Caco-2 (cell line): ENCODE data around the gene EPHB1. TPM values are rescaled to one million over a fixed set of nuclear protein-coding genes. Genes with fewer than 3 reads are reported as not detected.
"Not testable (repeated sequence)": the region's sequence is repeated elsewhere in the genome, so short reads cannot be mapped to it uniquely, and the experiment has no call there.

Experiments
- BruUV-seq: library from RNA; stranded (reverse); fragments of 400-500 nt; replicated peaks from 2 replicates; lab custom pipeline; 2021; lab: Mats Ljungman, UMichigan
- CTCF ChIA-PET: fragments of 300-600 bp; sonication (Branson Sonifier 250); formaldehyde crosslinking; loops from one replicate; lab custom pipeline; 2022; ENCODE audit warnings: antibody characterized with exemption; lab: Charles Lee
- POLR2A ChIA-PET: fragments of 300-600 bp; sonication (Branson Sonifier 250); formaldehyde crosslinking; loops from one replicate; lab custom pipeline; 2022; ENCODE audit warnings: antibody characterized with exemption; lab: Charles Lee
- DNase-seq, 2 experiments: peaks; one replicate each; pipeline versions ENCODE4 v3.0.0 to v3.0.0-alpha.2; 2020 to 2022
- H3K27me3 ChIP-seq: replicated peaks from 2 replicates; pipeline ENCODE4 v1.6.0; 2011; ENCODE audit warnings: low read length; ENCODE audit not compliant: control insufficient read depth, insufficient read depth
- H3K36me3 ChIP-seq: 2 replicates; pipeline ENCODE4 v1.5.1; 2011; ENCODE audit warnings: low read length; ENCODE audit not compliant: control insufficient read depth, insufficient read depth
- H3K4me1 ChIP-seq: fragments of 250-450 bp; sonication (Bioruptor Pico); 2 replicates; pipeline ENCODE4 v1.5.1; 2020; ENCODE audit warnings: mild to moderate bottlenecking
- H3K4me3 ChIP-seq: 2 replicates; pipeline ENCODE4 v1.5.1; 2011; ENCODE audit warnings: low read depth, mild to moderate bottlenecking, control low read depth, low read length
- H3K9me3 ChIP-seq: fragments of 250-450 bp; sonication (Bioruptor Pico); 2 replicates; pipeline ENCODE4 v1.5.1; 2020; ENCODE audit warnings: mild to moderate bottlenecking, moderate library complexity
- H3K27ac Mint-ChIP-seq: one replicate; pipeline ENCODE4 v1.8.0; 2022; ENCODE audit warnings: mixed read lengths; ENCODE audit not compliant: unreplicated experiment
- H3K27me3 Mint-ChIP-seq: one replicate; pipeline ENCODE4 v1.8.0; 2022; ENCODE audit warnings: mixed read lengths; ENCODE audit not compliant: insufficient read depth, unreplicated experiment
- H3K36me3 Mint-ChIP-seq: one replicate; pipeline ENCODE4 v1.8.0; 2022; ENCODE audit warnings: mild to moderate bottlenecking, mixed read lengths; ENCODE audit not compliant: insufficient read depth, unreplicated experiment
- H3K4me1 Mint-ChIP-seq: one replicate; pipeline ENCODE4 v1.8.0; 2022; ENCODE audit warnings: low read depth, mixed read lengths; ENCODE audit not compliant: unreplicated experiment
- H3K4me3 Mint-ChIP-seq: one replicate; pipeline ENCODE4 v1.8.0; 2022; ENCODE audit warnings: mild to moderate bottlenecking, moderate library complexity, mixed read lengths; ENCODE audit not compliant: unreplicated experiment
- H3K9me3 Mint-ChIP-seq: one replicate; pipeline ENCODE4 v1.8.0; 2022; ENCODE audit warnings: mixed read lengths; ENCODE audit not compliant: unreplicated experiment
- intact Hi-C: fragments of 100-400 bp; cut with micrococcal nuclease; formaldehyde crosslinking; loops from one replicate; pipeline ENCODE4 v1.10.0; 2022; ENCODE audit not compliant: unreplicated experiment
- total RNA-seq: library from RNA; stranded (reverse); gene quantifications from 2 replicates; pipeline ENCODE4 v1.2.3, GENCODE V29; 2022
- TF ChIP-seq, protein P1 (sequence below), 2 experiments: fragments of 200-600 bp in 1 of 2; IDR thresholded peaks; 1 replicate in 1 of 2; 2 replicates in 1 of 2; pipeline versions ENCODE4 v1.5.1 to v1.8.0; 2011 to 2022; ENCODE audit warnings: antibody characterized with exemption in 1 of 2, control low read depth in 1 of 2, inconsistent platforms in 1 of 2, low read depth in 1 of 2, low read length in 1 of 2, mild to moderate bottlenecking in 1 of 2, moderate library complexity in 1 of 2; ENCODE audit not compliant: insufficient read depth in 1 of 2, severe bottlenecking in 1 of 2, unreplicated experiment in 1 of 2

The EPHB1 gene
- total RNA-seq, 1 experiment from 2014 or later: 2.3 TPM

DNA sequence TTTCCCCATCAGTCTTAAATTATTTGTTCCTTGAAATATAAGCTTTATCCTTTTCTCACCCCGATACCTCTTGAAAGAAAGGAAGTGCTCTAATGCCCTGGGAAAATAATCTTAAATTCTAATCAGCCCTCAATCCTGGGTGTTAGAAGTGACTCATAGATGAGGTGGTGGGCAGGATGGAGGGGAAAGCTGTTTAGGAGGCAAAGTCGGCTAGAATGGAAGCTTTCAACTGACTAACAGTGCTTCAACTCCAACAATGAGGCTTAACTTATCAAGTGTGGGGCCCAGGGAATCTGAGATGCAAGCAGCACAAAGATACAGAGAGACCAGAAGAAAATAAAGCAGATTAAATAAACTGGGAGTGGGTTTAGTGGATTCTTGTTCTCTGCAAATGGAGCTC lies 175.8 kb downstream of the EPHB1 start:
- BruUV-seq: no TSS peak
- H3K4me3 Mint-ChIP-seq: no peak overlapping the region
- TF ChIP-seq, protein P1, sequence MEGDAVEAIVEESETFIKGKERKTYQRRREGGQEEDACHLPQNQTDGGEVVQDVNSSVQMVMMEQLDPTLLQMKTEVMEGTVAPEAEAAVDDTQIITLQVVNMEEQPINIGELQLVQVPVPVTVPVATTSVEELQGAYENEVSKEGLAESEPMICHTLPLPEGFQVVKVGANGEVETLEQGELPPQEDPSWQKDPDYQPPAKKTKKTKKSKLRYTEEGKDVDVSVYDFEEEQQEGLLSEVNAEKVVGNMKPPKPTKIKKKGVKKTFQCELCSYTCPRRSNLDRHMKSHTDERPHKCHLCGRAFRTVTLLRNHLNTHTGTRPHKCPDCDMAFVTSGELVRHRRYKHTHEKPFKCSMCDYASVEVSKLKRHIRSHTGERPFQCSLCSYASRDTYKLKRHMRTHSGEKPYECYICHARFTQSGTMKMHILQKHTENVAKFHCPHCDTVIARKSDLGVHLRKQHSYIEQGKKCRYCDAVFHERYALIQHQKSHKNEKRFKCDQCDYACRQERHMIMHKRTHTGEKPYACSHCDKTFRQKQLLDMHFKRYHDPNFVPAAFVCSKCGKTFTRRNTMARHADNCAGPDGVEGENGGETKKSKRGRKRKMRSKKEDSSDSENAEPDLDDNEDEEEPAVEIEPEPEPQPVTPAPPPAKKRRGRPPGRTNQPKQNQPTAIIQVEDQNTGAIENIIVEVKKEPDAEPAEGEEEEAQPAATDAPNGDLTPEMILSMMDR (IDR thresholded peaks at IDR 0.05; ENCODE audit: insufficient read depth in 1 of 2, low read depth in 1 of 2, low read length in 1 of 2, severe bottlenecking in 1 of 2, unreplicated experiment in 1 of 2): no peak

GRCh38 chr3:134971306-134971705 lies 176.2 kb downstream of the EPHB1 start:
- no TSS peak for BruUV-seq
- no peak overlapping the region for H3K4me3 ChIP-seq
- H3K4me1 Mint-ChIP-seq: no peaks in the 10 kb centered on the region
- H3K27me3 ChIP-seq: no peaks in the 10 kb centered on the region
- DNase-seq: no peak
- no peaks in the 10 kb centered on the region for H3K36me3 Mint-ChIP-seq
- H3K4me3 Mint-ChIP-seq: no peak overlapping the region
- intact Hi-C loops: loop anchor here (10.0 kb wide), 1 partner anchor 177 kb away; the partner anchor contains the start of gene EPHB1
- H3K9me3 Mint-ChIP-seq: no peaks in the 10 kb centered on the region
- POLR2A ChIA-PET: no interaction called here
- peaks cover 8% of the 10 kb centered on the region for H3K27me3 Mint-ChIP-seq
- no peaks in the 10 kb centered on the region for H3K36me3 ChIP-seq
- no peaks in the 10 kb centered on the region for H3K9me3 ChIP-seq
- no peaks in the 10 kb centered on the region for H3K4me1 ChIP-seq
- TF ChIP-seq, protein P1 (IDR thresholded peaks at IDR 0.05; ENCODE audit: insufficient read depth in 1 of 2, low read depth in 1 of 2, low read length in 1 of 2, severe bottlenecking in 1 of 2, unreplicated experiment in 1 of 2): no peak
- no peak overlapping the region for H3K27ac Mint-ChIP-seq
- CTCF ChIA-PET: interaction anchor here (0.9 kb wide), 1 partner anchor 216 kb away, joined by 3 read pairs; no protein-coding TSS in a partner anchor

More for the DNA sequence above, 175.8 kb downstream of the EPHB1 start:
- ChIA-PET CTCF (interaction anchor here (0.9 kb wide), 1 partner anchor 216 kb away, joined by 3 read pairs; no protein-coding TSS in a partner anchor), POLR2A (no interaction called here)
- H3K27ac Mint-ChIP-seq: no peak overlapping the region
- H3K36me3 Mint-ChIP-seq: no peaks in the 10 kb centered on the region
- Histone ChIP-seq H3K4me1 (no peaks in the 10 kb centered on the region), H3K36me3 (no peaks in the 10 kb centered on the region), H3K4me3 (no peak overlapping the region), H3K9me3 (no peaks in the 10 kb centered on the region), H3K27me3 (no peaks in the 10 kb centered on the region)
- H3K27me3 Mint-ChIP-seq: peaks cover 8% of the 10 kb centered on the region
- no peaks in the 10 kb centered on the region for H3K4me1 Mint-ChIP-seq
- intact Hi-C loops: loop anchor here (10.0 kb wide), 1 partner anchor 176 kb away; the partner anchor contains the start of gene EPHB1
- DNase-seq: no peak
- H3K9me3 Mint-ChIP-seq: no peaks in the 10 kb centered on the region

DNA sequence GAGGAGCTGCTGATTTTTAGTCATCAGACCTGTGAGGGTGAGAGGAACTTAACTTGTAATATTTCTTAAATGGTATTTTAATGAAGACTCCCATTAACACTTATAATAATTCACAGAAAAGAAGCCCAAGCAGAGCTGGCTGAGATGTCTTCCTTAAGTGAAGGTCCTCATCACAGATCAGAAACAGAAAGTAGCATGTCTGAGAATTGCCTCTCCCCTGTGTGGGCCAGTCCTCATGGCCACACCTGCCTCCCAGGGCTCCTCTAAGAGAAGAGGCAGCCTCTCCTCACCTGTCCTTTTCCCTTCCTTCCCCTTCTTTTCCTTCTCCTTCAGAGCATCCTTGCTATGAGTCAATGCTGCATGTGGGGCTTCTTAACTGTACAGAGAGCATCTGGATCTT lies 176.8 kb downstream of the EPHB1 start:
- DNase-seq, H3K4me3 ChIP-seq, H3K27ac Mint-ChIP-seq, POLR2A ChIA-PET, H3K27me3 ChIP-seq, CTCF ChIA-PET, H3K4me3 Mint-ChIP-seq, H3K9me3 Mint-ChIP-seq, H3K36me3 Mint-ChIP-seq, H3K9me3 ChIP-seq, BruUV-seq, H3K36me3 ChIP-seq, H3K4me1 Mint-ChIP-seq, H3K27me3 Mint-ChIP-seq, H3K4me1 ChIP-seq: not testable (repeated sequence)
- intact Hi-C loops: loop anchor here (10.0 kb wide), 1 partner anchor 177 kb away; the partner anchor contains the start of gene EPHB1
